Caco-2 (cell line): ENCODE data around the gene CSTF2T. TPM values are rescaled to one million over a fixed set of nuclear protein-coding genes. Genes with fewer than 3 reads are reported as not detected.

Source experiments
- BruUV-seq: library from RNA; stranded (reverse); fragments of 400-500 nt; replicated peaks from 2 replicates; lab custom pipeline; 2021; lab: Mats Ljungman, UMichigan
- CTCF ChIA-PET: fragments of 300-600 bp; sonication (Branson Sonifier 250); formaldehyde crosslinking; loops from one replicate; lab custom pipeline; 2022; ENCODE audit warnings: antibody characterized with exemption; lab: Charles Lee
- POLR2A ChIA-PET: fragments of 300-600 bp; sonication (Branson Sonifier 250); formaldehyde crosslinking; loops from one replicate; lab custom pipeline; 2022; ENCODE audit warnings: antibody characterized with exemption; lab: Charles Lee
- DNase-seq, 2 experiments: peaks; one replicate each; pipeline versions ENCODE4 v3.0.0 to v3.0.0-alpha.2; 2020 to 2022
- H3K27me3 ChIP-seq: replicated peaks from 2 replicates; pipeline ENCODE4 v1.6.0; 2011; ENCODE audit warnings: low read length; ENCODE audit not compliant: control insufficient read depth, insufficient read depth
- H3K36me3 ChIP-seq: 2 replicates; pipeline ENCODE4 v1.5.1; 2011; ENCODE audit warnings: low read length; ENCODE audit not compliant: control insufficient read depth, insufficient read depth
- H3K4me1 ChIP-seq: fragments of 250-450 bp; sonication (Bioruptor Pico); 2 replicates; pipeline ENCODE4 v1.5.1; 2020; ENCODE audit warnings: mild to moderate bottlenecking
- H3K4me3 ChIP-seq: 2 replicates; pipeline ENCODE4 v1.5.1; 2011; ENCODE audit warnings: low read depth, mild to moderate bottlenecking, control low read depth, low read length
- H3K9me3 ChIP-seq: fragments of 250-450 bp; sonication (Bioruptor Pico); 2 replicates; pipeline ENCODE4 v1.5.1; 2020; ENCODE audit warnings: mild to moderate bottlenecking, moderate library complexity
- H3K27ac Mint-ChIP-seq: one replicate; pipeline ENCODE4 v1.8.0; 2022; ENCODE audit warnings: mixed read lengths; ENCODE audit not compliant: unreplicated experiment
- H3K27me3 Mint-ChIP-seq: one replicate; pipeline ENCODE4 v1.8.0; 2022; ENCODE audit warnings: mixed read lengths; ENCODE audit not compliant: insufficient read depth, unreplicated experiment
- H3K36me3 Mint-ChIP-seq: one replicate; pipeline ENCODE4 v1.8.0; 2022; ENCODE audit warnings: mild to moderate bottlenecking, mixed read lengths; ENCODE audit not compliant: insufficient read depth, unreplicated experiment
- H3K4me1 Mint-ChIP-seq: one replicate; pipeline ENCODE4 v1.8.0; 2022; ENCODE audit warnings: low read depth, mixed read lengths; ENCODE audit not compliant: unreplicated experiment
- H3K4me3 Mint-ChIP-seq: one replicate; pipeline ENCODE4 v1.8.0; 2022; ENCODE audit warnings: mild to moderate bottlenecking, moderate library complexity, mixed read lengths; ENCODE audit not compliant: unreplicated experiment
- H3K9me3 Mint-ChIP-seq: one replicate; pipeline ENCODE4 v1.8.0; 2022; ENCODE audit warnings: mixed read lengths; ENCODE audit not compliant: unreplicated experiment
- CTCF ChIP-seq, 2 experiments: fragments of 200-600 bp in 1 of 2; IDR thresholded peaks; 1 replicate in 1 of 2; 2 replicates in 1 of 2; pipeline versions ENCODE4 v1.5.1 to v1.8.0; 2011 to 2022; ENCODE audit warnings: antibody characterized with exemption in 1 of 2, control low read depth in 1 of 2, inconsistent platforms in 1 of 2, low read depth in 1 of 2, low read length in 1 of 2, mild to moderate bottlenecking in 1 of 2, moderate library complexity in 1 of 2; ENCODE audit not compliant: insufficient read depth in 1 of 2, severe bottlenecking in 1 of 2, unreplicated experiment in 1 of 2
- intact Hi-C: fragments of 100-400 bp; cut with micrococcal nuclease; formaldehyde crosslinking; loops from one replicate; pipeline ENCODE4 v1.10.0; 2022; ENCODE audit not compliant: unreplicated experiment
- total RNA-seq: library from RNA; stranded (reverse); gene quantifications from 2 replicates; pipeline ENCODE4 v1.2.3, GENCODE V29; 2022

Gene CSTF2T
- total RNA-seq, 1 experiment from 2014 or later: 51.2 TPM

GRCh38 chr10:51683031-51683691, 16.2 kb downstream of the CSTF2T start:
- TF ChIP-seq CTCF (IDR thresholded peaks at IDR 0.05; ENCODE audit: insufficient read depth in 1 of 2, low read depth in 1 of 2, low read length in 1 of 2, severe bottlenecking in 1 of 2, unreplicated experiment in 1 of 2): no peak
- intact Hi-C loops: no loop called here
- Histone ChIP-seq H3K27me3 (no peaks in the 10 kb centered on the region), H3K4me1 (no peaks in the 10 kb centered on the region), H3K9me3 (no peaks in the 10 kb centered on the region), H3K36me3 (no peaks in the 10 kb centered on the region), H3K4me3 (no peak overlapping the region)
- CTCF ChIA-PET: no interaction called here
- Mint-ChIP-seq H3K9me3 (peaks cover 1% of the 10 kb centered on the region), H3K36me3 (no peaks in the 10 kb centered on the region), H3K27me3 (peaks cover 4% of the 10 kb centered on the region), H3K4me3 (no peak overlapping the region), H3K4me1 (peaks cover 6% of the 10 kb centered on the region), H3K27ac (no peak overlapping the region)
- no TSS peak for BruUV-seq
- POLR2A ChIA-PET: no interaction called here
- no peak for DNase-seq

- H3K4me1 Mint-ChIP-seq: no peaks in the 10 kb centered on the region
- Histone ChIP-seq H3K9me3 (no peaks in the 10 kb centered on the region), H3K27me3 (no peaks in the 10 kb centered on the region), H3K4me3 (no peak overlapping the region), H3K4me1 (no peaks in the 10 kb centered on the region), H3K36me3 (no peaks in the 10 kb centered on the region)
- POLR2A ChIA-PET: no interaction called here
- BruUV-seq: no TSS peak
- H3K4me3 Mint-ChIP-seq: no peak overlapping the region
- H3K27ac Mint-ChIP-seq: no peak overlapping the region
- intact Hi-C loops: no loop called here
- peaks cover 9% of the 10 kb centered on the region for H3K27me3 Mint-ChIP-seq
- no peaks in the 10 kb centered on the region for H3K9me3 Mint-ChIP-seq
- CTCF ChIA-PET: interaction anchor here (0.5 kb wide), 1 partner anchor 8 kb away, joined by 4 read pairs; no protein-coding TSS in a partner anchor
- TF ChIP-seq CTCF (IDR thresholded peaks at IDR 0.05; ENCODE audit: insufficient read depth in 1 of 2, low read depth in 1 of 2, low read length in 1 of 2, severe bottlenecking in 1 of 2, unreplicated experiment in 1 of 2): no peak
- H3K36me3 Mint-ChIP-seq: no peaks in the 10 kb centered on the region
- no peak for DNase-seq
Observed at GRCh38 chr10:51679841-51680240, 19.6 kb downstream of the CSTF2T start.

- CTCF ChIA-PET: no interaction called here
- no peaks in the 10 kb centered on the region for H3K36me3 Mint-ChIP-seq
- no peaks in the 10 kb centered on the region for H3K4me1 Mint-ChIP-seq
Observed at GRCh38 chr10:51675088-51675487, 24.3 kb downstream of the CSTF2T start.

More at GRCh38 chr10:51675088-51675487, 24.3 kb downstream of the CSTF2T start:
- no TSS peak for BruUV-seq
- H3K27me3 Mint-ChIP-seq: peaks cover 5% of the 10 kb centered on the region
- Histone ChIP-seq H3K36me3 (no peaks in the 10 kb centered on the region), H3K9me3 (peaks cover 9% of the 10 kb centered on the region), H3K27me3 (no peaks in the 10 kb centered on the region), H3K4me1 (no peaks in the 10 kb centered on the region), H3K4me3 (no peak overlapping the region)
- intact Hi-C loops: no loop called here
- H3K4me3 Mint-ChIP-seq: no peak overlapping the region
- H3K27ac Mint-ChIP-seq: no peak overlapping the region
- H3K9me3 Mint-ChIP-seq: peaks cover 13% of the 10 kb centered on the region
- POLR2A ChIA-PET: no interaction called here
- no peak for DNase-seq
- no peak for TF ChIP-seq CTCF (IDR thresholded peaks at IDR 0.05; ENCODE audit: insufficient read depth in 1 of 2, low read depth in 1 of 2, low read length in 1 of 2, severe bottlenecking in 1 of 2, unreplicated experiment in 1 of 2)
